HG03135 (cell line): ENCODE results near the gene VPS13A.

Experiments used
- ATAC-seq: cut with Tn5 transposase; IDR thresholded peaks from one replicate; pipeline ENCODE4 v1.9.1; 2021; ENCODE audit warnings: mild to moderate bottlenecking, moderate library complexity; ENCODE audit not compliant: unreplicated experiment

VPS13A gene

DNA sequence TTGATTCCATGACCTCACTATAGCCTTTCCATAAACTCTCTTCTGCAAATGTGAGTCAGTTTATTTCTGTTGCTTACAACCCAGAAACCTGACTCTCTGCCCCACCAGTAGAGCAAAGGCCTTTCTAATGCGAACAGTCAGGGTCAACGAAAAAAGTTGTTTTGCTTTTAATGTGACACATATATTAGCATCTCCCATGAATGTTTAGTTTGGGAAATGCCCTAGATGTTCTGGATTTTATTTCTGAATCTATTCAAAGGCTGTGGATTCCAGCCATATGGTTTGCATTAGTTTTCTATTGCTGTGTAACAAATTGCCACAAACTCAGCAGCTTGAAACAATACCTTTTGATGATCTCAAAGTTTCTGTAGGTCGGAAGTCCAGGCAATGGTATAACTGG, 277.3 kb downstream of the VPS13A start:
- ATAC-seq = no peak

DNA sequence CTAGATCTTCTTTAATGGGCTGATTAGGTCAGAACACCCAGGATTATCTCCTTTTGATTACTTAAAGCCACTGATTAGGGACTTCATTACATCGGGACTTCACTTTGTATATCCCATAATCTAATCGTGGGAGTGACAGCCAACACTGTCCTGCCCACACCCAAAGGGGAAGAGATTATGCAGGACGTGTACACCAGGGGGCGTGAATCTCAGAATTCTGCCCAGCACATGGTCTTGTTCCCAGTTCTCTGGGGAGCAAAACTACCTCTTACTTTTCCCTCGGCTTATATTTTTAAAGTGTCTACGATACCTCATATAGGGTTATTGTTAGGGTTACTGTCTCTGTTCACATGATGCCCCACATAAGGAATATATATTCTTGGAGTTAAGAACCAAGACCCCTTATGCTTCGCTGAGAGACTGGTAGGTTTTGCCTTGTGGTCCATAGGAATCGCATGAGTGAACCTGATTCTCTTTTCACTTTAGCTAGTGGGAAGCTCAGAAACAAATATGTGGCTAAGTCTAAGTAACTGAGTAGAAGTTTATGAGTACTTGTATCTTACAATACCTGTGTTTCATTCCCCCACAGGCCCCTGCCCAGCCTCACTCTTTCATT, 278.1 kb downstream of the VPS13A start:
- ATAC-seq = no peak

DNA sequence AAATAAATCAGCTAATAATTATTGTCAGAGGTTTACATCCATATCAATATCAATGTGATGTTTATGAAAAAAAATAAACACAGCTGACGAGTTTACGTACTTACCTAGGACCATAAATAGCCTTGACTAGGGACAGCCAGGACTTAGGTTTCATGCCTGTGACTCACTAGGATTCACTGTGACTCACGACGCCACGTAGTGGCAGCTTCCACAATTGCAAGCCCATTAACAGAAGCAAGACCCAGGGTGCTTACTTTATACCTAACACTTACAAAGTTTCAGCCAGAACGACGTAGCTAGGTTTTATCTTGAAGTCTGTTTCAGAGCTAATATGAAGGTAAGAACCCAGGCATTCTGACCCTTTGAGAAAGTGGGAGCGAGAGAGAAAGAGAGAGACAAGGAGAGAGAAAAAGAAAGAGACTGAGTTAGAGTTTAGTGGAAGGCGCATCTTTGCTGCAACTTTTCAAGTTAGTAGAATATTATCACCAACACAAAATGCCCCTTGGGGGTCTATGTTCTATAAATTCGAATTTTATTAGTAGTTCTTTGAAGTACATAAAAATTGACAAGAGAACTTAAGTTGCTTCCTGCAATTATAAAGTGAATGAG, 279.6 kb downstream of the VPS13A start:
- peak; percentile 81 for ATAC-seq

DNA sequence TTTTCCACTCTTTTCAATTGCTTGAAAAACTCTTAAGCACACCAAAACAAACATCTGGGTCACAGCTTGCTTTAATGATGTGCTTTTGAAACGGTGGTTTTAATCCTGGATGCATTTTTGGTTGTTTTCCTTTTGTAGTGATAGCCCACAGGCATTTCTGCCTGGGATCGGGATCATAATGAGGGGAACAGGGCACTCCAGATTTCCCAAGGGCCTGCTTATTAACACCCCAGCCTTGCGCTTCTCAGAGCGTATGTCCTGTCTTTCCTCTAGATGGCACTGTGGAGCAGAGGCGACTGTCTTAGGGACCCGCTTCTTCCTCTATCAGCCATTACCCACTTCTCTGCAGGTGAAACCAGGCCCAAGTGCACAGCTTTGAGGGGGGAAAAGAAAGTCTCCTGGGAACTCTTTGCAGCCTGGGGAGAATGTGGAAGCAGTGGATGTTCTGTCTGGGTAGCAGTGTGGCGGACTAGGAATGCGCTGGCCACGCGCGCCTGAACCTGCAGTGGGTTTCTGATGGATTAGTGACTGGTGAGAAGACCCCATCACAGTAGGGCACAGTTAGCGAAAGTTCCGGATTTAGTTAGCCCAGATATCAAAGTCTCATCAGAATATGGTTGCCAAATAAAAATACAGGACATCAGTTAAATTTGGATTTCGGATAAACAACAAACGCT, 280.7 kb downstream of the VPS13A start:
- peak; percentile 82 for ATAC-seq

DNA sequence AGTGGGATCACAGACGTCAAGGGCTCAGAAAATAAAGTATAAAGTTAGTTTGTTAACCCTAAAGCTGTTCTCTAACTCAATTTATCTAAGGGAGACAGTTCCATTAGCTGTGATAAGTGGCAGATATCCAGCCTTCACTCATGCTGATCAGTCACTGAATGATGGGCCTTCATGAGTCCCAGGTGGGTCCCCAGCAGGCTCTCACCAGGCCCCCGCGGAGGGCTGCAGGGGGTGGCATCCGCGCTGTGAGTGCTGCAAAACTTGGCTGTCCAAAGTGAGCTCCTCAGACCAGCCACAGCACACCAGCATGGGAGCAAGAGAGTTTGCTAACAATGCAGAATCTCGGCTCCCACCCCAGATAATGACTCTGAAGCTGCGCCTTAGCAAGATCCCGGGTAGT, 283.6 kb downstream of the VPS13A start:
- ATAC-seq = no peak

DNA sequence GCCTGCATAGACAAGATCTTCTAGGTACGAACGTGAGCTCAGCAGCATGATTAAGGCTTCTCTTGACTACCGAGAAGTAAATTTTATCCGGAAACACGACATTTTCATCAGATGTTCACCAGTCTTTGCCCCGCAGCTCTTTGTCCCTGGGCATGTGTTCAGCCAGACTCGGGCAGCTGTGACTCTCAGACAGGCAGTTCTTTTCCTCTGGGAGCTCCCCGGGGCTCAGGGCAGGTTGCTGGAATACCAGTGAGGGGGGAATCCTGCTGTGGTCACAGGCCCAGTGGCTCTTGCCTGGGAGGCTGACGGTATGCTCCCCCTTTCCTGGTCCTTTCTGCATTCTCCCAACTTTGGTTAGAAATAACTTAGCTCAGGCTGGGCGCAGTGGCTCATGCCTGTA, 284.7 kb downstream of the VPS13A start:
- ATAC-seq = no peak

DNA sequence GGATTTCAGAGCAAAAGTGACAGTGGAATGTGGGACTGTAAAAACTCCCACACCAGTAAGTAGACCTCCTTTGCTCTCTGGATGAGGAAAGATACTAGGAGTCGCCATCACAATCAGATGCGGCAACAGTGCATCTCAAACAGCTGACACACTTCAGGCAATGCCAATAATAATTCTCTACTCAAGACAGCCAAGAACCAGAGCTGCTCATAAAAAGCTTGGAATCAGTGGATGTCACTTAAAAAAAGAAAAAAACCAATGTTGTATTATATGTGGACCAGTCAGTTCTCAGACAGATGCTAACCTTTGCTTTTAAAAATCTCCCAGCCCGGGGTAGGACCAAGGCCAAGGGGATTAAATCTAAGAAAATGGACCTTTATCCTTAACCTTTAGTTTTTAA, 285.8 kb downstream of the VPS13A start:
- no peak for ATAC-seq

DNA sequence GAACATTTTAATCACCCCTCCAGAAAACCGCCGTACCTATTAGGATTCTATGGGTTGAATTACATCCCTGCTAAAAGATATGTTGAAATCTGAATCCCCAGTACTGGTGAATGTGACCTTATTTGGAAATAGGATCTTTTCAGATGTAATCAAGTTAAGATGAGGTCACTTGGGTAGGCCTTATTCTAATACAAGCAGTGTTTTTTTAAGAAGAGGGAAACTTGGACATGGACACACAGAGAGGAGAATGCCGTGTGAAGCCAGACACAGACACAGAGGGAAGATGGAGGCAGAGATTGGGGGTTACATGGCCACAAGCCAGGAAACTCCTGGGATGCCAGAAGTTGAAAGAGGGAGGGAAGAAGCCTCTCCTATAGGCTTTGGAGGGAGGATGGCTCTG, 287.3 kb downstream of the VPS13A start:
- no peak for ATAC-seq

DNA sequence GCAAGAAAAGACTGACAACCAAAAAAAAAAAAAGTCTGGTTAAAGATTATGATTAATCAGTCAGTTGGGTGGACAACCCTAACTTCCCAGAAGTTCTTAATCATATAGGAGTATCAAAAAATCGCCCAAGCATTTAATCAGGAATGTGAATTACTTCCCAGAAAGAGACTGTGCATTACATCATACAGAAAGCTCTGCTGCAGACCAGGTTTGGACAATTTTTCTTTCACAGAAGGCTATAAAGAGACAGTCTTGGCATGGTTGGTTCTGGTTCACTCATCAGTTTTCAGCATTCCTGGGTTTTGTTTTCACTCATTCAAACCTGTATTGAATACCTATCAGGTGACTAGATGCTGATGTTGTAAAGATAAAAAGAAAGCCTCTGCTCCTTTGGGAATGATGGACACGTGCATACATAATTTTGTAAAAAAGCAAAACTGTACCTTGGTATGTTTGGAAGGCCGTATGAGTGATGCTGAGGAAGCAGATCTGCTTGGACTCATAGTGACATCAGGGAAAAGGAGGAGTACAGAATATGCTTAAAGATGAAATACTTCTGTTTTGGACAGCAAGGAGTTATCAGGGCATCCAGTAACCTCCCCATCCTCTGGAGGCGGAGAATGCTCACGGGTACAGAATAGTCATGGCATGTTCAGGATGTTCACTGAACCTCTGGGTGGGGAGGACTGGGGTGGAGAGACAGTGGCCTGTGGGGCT, 292.3 kb downstream of the VPS13A start:
- ATAC-seq = no peak
